GM19438 (cell line): ENCODE data around the gene PI4KB.
A peak's percentile ranks its signal among the peaks of the same experiment; 100 is the strongest.
"Not testable (repeated sequence)": the region's sequence is repeated elsewhere in the genome, so short reads cannot be mapped to it uniquely, and the experiment has no call there.

Source experiments
- ATAC-seq: cut with Tn5 transposase; IDR thresholded peaks from one replicate; pipeline ENCODE4 v1.9.1; 2021; ENCODE audit warnings: low read depth; ENCODE audit not compliant: unreplicated experiment

PI4KB gene

DNA sequence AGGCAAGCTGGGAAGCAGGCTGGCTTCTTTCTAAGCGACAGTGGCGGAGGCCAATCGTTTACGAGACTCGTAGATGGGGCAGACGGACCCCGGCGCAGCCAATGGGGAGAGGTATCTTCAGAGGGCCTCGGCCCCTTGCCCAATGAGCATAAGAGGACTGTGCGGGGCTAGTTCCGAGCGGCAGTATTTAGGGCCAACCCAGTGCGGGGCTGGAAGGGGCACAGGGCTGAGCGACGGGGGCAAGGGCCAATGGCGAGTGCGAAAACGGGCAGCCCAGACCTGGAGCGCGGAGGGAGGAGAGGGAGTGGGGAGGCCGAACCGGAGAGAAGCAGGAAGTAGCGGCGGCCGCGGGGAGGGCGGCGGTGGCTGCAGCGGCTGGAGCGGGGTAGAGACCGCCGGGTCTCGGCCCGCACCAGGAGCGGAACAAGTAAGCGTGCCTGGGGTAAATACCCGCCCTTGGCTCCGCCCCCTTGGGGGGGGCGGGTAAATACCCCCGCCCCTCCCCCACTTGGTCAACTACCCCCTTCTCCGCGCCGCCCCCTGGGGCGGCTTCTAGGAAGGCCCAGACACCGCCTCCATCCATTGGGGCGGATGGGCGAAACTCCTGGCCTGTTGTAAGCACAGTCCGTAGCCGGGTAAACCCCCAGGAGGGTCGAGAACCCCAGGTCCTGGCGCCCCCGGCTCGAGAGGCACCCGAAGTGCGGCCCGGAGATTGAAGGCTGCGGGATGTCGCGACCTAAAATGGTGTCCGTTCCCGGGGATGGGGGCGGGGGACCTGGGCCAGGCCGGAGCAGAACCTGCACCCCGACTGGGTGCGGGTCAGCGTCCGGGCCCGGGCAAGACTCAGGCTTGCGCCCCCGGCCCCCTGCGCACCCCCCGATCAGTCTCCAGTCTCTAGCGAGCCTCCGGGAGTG lies 45.0 kb downstream of the PI4KB start, which contains the start of gene ZNF687:
Gene ZNF687 (plus strand): TSS at position 331 of the 914 bp plus-strand sequence. CDS start 3,993 bp downstream, outside the sequence.
- ATAC-seq: peak; percentile 81

DNA sequence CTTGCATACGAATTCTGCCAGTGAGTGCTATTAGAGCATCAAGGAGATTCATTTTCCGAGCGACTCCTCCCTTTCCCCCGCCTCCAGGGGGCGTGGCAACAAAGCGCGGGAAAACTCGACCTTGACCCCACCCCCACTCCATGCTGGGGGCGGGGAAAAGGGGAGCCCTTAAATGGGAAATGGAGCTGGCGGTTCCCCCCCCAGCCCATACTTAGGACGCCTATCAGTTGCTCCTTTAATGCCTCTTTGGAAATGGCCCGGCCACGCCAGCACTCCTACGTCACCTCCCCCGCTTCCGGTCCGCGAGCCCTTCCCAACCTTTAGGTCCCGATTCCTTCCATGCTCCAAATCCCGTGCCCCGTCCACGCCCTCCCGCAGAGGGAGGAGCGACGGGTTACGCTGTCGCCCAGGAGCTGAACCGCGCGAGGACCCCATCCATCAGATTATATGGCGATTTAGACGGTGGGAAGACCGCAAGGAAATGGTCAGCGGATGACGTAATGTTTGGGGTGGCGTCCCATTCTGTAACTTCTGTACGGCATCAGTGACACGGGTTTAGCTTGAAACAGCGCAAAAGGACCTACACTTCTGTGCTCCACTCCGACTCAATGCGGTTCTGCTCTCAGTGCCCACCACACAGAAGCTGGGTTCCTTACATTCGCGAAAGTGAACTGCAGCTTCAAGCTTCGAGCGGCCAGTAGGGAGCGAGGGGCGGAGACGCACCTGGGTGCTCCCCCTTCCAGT lies 45.8 kb downstream of the PI4KB start:
- peak; percentile 44 for ATAC-seq

DNA sequence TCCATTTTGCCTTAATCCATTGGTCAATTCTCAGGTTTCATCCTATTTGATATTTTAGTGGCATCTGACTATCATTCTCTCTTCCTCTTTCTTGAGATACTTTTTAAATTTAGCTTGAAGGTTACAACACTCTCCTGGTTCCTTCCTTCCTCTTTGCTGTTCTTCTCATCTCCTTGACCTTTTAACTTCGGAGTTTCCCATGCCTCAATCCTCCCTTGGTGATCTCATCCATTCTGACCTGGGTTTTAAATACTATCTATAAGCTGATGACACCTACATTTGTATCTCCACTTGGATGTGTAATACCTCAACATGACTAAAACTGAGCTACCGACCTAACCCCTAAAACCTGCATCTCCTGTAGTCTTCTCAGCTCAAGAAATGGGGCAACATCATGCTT lies 50.0 kb downstream of the PI4KB start:
- ATAC-seq: no peak

DNA sequence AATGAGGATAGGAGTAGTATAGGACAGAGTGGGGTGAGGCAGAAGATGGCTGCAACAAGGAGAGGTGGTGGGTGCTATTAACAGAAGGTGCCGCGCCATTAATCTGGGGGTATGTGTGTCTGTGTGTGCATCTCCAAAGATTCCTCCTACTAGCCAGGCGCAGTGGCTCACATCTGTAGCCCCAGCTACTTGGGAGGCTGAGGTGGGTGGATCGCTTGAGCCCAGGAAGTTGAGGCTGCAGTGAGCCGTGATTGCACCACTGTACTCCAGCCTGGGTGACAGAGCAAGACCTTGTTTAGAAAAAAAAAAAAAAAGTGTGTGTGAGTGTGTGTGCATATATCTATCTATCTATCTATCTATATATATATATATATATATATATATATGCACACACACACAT lies 51.9 kb downstream of the PI4KB start:
- not testable (repeated sequence) for ATAC-seq

DNA sequence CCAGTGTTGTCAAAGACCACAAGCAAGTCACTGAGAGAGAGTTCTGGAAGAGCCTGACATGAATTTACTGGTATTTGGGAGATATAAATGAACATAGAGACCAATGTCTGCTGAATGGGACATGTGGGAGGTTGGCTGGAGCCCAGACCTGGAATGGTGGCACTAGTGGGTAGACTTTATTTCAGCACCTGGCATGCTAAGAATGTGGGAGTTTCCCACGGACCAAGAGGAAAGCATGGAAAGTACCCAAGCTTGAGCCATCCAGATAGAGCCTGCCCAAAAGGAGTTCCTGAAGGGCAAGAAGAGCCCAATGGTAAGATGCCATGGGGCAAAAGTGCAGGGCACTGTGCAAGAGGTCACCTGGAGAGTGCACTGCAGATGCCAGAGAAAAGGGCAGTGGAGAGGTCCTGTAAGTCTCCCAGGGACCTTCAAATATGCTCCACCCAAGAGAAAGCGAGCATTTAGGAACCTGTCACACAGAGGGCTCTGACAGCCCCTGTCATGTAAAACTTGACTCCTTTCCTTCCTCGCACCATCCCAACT lies 53.2 kb downstream of the PI4KB start:
- no peak for ATAC-seq

DNA sequence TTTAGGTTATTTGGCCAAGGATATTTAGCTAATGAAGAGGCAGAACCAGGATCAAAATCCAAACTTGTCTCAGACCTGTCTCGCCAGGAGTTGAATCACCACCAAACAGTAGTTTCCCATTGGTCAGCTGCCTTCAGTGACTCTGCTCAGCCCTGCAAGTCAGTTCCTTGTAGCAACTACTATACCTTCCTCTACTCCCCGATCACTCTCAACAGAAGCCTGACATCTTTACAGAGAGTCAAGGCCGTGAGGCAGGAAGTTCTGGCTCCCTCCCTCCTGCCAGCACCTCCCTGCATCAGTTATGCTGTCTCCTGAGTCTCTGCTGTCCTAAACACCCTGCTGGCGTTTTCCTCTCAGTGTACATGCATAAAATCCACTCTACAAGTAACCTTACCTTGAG lies 59.5 kb downstream of the PI4KB start:
- no peak for ATAC-seq

DNA sequence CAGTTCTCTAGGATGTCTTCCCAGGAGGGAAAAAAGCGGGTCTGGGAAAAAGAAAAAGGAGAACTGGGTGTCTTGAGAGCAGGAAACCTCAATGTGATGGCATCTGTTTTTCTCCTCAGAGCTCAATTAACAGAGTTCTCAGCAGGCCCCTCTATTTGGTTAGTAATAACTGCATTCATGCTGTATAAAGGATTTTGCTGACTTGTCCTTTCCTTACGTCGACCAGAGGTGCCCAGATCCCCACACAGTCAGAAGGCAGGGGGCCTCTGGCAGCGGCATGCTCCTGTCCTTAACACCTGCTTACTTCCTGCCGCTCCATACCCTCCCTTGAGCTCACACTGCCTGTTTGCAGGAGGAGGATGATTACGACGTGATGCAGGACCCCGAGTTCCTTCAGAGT lies 60.4 kb downstream of the PI4KB start:
- ATAC-seq: no peak

DNA sequence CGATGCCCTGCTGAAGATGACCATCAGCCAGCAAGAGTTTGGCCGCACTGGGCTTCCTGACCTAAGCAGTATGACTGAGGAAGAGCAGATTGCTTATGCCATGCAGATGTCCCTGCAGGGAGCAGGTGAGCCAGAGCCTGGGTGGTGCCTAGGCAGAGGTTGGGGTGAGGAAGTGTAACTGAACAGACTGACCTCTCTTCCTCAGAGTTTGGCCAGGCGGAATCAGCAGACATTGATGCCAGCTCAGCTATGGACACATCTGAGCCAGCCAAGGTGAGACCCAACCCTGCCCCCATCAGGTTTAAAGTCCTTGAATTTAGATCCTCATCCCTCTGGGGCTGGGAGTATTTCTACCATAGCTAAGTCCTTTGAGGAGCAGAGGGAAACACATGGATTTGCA lies 60.9 kb downstream of the PI4KB start:
- ATAC-seq: no peak

DNA sequence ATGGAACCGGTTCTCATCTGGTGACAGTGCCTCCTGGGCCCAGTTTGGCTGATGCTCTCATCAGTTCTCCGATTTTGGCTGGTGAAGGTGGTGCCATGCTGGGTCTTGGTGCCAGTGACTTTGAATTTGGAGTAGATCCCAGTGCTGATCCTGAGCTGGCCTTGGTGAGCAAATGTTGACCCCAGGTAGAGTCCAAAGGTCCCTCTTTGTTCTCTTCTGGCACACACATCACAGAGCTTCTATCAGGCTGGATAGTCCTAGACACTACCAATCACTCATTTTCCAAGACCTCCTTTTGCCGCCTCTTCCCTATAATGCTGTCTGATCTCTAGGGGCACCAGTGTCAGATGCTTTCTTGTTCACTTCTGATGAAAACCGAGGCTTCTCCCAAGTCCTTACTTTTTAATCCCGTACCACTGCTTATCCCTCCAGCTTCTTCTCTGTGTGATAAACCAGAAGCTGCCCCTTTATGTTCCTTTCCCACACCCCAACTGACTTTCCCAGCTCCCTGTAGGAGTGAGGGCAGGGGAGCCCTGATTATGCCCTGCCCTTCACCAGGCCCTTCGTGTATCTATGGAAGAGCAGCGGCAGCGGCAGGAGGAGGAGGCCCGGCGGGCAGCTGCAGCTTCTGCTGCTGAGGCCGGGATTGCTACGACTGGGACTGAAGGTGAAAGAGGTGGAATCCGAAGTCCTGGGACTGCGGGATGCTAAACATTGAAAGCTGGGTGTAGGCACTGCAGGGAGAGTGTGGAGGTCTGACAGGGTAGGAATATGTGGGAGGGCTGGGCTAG lies 61.6 kb downstream of the PI4KB start:
- no peak for ATAC-seq

DNA sequence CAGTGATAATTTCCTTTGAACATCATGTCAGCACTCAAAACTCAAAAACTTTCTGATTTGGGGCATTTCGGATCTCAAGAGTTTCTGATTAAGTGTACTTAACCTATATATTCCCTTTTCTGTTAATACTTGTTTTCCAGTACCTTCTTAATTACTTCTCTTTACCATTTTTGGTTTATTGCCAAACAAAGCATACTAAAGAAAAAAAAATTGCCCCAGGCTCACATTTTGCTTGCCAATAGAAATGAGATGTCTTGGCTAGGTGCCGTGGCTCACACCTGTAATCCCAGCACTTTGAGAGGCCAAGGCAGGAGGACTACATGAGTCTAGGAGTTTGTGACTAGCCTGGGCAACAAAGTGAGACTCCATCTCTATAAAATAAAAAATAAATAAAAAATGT lies 67.9 kb downstream of the PI4KB start:
- ATAC-seq: no peak

DNA sequence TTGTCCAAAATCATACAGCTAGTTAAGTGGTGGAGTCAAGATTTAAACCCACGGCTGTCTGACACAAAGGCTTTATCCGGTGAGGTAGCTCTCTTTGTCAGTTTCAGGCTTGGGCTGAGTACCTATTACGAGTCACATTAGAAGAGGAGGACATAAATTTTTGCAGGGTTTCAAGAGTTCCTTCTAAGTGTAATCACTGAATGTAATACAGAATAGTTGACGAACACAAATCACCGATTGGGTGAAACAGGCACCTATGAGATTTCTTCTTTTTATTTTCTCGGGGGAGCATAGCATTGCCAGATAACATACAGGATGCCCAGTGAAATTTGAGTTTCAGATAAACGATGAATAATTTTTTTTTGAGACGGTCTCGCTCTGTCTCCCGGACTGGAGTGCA lies 71.8 kb downstream of the PI4KB start:
- no peak for ATAC-seq

DNA sequence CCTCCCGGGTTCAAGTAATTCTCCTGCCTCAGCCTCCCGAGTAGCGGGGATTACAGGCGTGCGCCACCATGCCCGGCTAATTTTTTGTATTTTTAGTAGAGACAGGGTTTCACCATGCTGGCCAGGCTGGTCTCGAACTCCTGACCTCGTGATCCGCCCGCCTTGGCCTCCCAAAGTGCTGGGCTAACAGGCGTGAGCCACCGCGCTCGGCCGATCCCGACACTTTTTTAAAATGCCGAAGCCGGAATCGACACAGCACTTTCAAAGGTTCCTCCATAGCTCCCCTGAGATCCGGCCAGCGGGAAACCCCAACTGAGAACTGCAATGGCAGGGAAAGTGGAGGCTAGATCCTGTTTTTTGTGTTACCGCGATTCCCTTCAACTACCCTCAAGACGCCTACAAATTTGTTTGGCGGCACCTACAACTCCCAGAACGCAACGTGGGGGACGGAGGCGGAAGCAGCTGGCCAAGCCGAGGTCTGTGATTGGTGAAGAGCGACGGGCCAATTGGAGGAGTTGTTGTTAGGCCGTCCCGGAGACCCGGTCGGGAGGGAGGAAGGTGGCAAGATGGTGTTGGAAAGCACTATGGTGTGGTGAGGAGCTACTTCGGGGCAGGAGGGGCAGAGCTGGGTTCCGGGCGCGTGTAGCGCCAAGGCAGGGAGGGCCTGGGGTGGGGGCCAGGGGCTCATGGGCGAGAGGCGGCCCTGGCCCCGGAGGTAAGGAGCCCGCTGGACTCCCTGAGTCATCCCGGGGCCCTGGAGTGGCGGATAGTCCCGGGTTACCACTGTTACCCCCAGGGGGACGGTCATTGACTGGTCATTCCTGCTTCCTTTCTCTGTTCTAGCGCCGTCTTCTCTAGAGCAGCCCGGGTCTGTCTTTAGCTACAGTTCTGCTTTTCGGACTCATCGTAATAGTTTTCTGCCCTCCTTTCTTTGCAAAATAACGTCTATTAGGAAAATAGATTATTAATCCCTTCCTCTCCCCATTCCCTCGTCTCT lies 72.7 kb downstream of the PI4KB start, which contains the start of gene PSMD4:
Gene PSMD4 (plus strand): TSS at position 518 of the 997 bp plus-strand sequence. CDS start 49 bp downstream, at position 567.
- ATAC-seq: peak; percentile 92

DNA sequence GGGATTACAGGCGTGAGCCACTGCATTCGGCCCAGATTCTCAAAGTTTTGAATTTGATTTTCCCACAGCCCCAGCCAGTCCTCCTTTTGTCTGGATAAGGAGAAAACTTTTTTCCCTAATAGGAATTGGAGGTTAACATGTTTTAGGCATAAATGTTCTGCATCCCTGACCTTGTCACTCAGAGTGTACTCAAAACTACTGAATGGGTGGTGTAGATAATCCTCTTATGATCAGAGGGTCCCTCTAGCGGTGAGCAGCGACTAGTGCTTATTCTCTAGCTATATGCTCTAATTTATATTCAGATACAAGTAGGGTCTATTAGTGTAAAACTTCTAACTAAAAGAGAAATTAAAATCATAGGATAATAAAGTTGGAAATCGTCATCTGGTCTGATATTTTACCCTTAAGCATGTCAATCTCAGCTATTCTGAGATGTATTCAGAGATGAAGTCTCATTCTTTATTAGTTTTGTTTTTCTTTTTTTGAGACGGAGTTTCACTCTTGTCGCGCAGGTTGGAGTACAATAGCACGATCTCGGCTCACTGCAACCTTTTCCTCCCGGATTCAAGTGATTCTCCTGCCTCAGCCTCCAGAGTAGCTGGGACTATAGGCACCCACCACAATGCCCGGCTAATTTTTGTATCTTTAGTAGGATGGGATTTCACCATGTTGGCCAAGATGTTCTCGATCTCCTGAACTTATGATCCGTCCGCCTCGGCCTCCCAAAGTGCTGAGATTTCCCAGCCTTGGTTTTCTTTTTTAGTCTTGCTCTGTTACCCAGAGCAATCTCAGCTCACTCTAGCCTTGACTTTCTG lies 75.4 kb downstream of the PI4KB start:
- no peak for ATAC-seq

DNA sequence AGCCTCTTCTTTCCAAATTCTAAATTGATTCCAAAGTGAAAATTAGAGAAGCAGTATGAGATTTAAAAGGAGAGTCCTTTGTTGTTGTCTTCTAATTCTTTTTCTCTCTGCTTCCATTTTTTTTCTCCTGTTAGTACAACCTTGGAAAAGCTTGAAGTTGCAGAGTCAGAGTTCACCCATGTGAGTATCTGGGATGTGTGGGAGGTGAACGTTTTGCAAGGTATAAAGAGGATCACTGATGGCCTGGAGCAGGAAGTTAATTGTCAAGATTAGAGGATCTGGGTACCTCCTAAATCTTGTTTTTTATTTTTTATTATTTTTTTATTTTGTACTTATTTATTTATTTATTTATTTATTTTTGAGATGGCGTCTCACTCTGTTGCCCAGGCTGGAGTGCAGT lies 80.4 kb downstream of the PI4KB start:
- ATAC-seq: no peak

DNA sequence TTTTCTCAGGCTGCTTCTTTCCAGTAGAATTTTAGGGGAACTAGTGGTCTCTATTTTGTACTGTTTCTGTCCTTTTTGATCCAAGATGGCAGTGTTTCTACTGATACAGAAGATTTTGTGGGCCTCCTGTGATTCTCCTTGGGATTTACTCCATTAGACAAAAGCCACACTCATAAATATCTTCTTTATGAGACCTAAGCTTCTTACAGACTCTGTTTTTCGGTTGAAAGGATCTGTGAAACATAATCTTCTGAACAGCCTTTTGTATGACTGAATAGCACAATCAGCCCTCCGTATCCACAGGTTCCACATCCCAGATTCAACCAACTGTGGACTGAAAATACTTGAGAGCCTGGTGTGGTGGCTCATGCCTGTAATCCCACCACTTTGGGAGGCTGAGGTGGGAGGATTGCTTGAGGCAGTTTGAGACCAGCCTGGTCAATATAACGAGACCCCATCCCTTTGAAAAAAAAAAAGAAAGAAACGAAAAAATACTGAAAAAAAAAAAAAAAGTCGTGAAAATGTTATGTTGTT lies 83.5 kb downstream of the PI4KB start:
- no peak for ATAC-seq

DNA sequence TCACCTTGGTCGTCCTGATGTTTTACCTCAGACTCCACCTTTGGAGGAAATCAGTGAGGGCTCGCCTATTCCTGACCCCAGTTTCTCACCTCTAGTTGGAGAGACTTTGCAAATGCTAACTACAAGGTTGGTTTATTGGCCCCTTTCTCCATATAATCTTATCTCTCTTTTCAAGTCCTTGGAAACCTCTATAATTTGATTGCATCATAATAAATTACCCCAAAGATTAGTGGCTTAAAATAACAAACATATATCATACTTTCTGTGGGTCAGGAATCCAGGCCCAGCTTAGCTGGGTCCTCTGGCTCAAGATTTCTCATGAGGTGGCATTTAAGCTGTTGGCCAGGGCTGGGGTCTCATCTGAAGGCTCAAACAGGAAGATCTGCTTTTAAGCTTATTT lies 84.8 kb downstream of the PI4KB start:
- ATAC-seq: no peak
